Neural cell (in vitro differentiated cells): ENCODE results near the gene NLRP2B. TPM values are rescaled to one million over a fixed set of nuclear protein-coding genes. Genes with fewer than 3 reads are reported as not detected.
"Not testable (repeated sequence)": the region's sequence is repeated elsewhere in the genome, so short reads cannot be mapped to it uniquely, and the experiment has no call there.

Experiments used
- H2AFZ ChIP-seq: fragments of 200-600, 300-800 bp; sonication (generic), shearing (Covaris generic); 2 replicates; pipeline ENCODE4 v1.6.0; 2014; ENCODE audit warnings: low read depth, mild to moderate bottlenecking, antibody characterized with exemption, low read length, moderate library complexity
- H3F3A ChIP-seq: fragments of 200-600 bp; shearing (Covaris generic); 2 replicates; pipeline ENCODE4 v1.6.1; 2016; ENCODE audit warnings: mild to moderate bottlenecking, moderate library complexity, mixed read lengths, antibody characterized with exemption, low read length; ENCODE audit not compliant: insufficient read depth, poor library complexity, severe bottlenecking
- H3K27ac ChIP-seq: fragments of 200-600, 300-800 bp; sonication (generic), shearing (Covaris generic); 2 replicates; pipeline ENCODE4 v1.5.1; 2014; ENCODE audit warnings: mild to moderate bottlenecking, low read length, moderate library complexity
- H3K27me3 ChIP-seq: fragments of 300-800, 200-600 bp; sonication (generic), shearing (Covaris generic); 2 replicates; pipeline ENCODE4 v1.6.0; 2014; ENCODE audit warnings: mild to moderate bottlenecking, low read depth, low read length, moderate library complexity; ENCODE audit not compliant: insufficient read depth
- H3K36me3 ChIP-seq: fragments of 300-800, 200-600 bp; sonication (generic), shearing (Covaris generic); 2 replicates; pipeline ENCODE4 v1.5.1; 2014; ENCODE audit warnings: mild to moderate bottlenecking, antibody characterized with exemption, low read length, moderate library complexity; ENCODE audit not compliant: insufficient read depth
- H3K4me2 ChIP-seq: fragments of 300-800, 200-600 bp; sonication (generic), shearing (Covaris generic); 2 replicates; pipeline ENCODE4 v1.6.0; 2014; ENCODE audit warnings: mild to moderate bottlenecking, low read length
- H3K4me3 ChIP-seq: fragments of 300-800, 200-600 bp; sonication (generic), shearing (Covaris generic); 2 replicates; pipeline ENCODE4 v1.5.1; 2014; ENCODE audit warnings: mild to moderate bottlenecking, low read length, moderate library complexity
- H3K79me2 ChIP-seq: fragments of 200-600 bp; shearing (Covaris generic); replicated peaks from 2 replicates; pipeline ENCODE4 v1.6.0; 2014; ENCODE audit warnings: mild to moderate bottlenecking, low read length, moderate library complexity; ENCODE audit not compliant: insufficient read depth
- H3K9ac ChIP-seq: fragments of 300-800, 200-600 bp; sonication (generic), shearing (Covaris generic); 2 replicates; pipeline ENCODE4 v1.6.1; 2016; ENCODE audit warnings: mild to moderate bottlenecking, low read length, mixed read lengths
- H3K9me2 ChIP-seq: fragments of 200-600 bp; shearing (Covaris generic); 2 replicates; pipeline ENCODE4 v1.6.1; 2016; ENCODE audit warnings: mild to moderate bottlenecking, low read length, mixed read lengths; ENCODE audit not compliant: insufficient read depth
- H3K9me3 ChIP-seq: fragments of 200-600, 300-800 bp; sonication (generic), shearing (Covaris generic); 2 replicates; pipeline ENCODE4 v1.6.1; 2016; ENCODE audit warnings: mild to moderate bottlenecking, mixed run types, low read length, moderate library complexity, mixed read lengths
- H4K20me1 ChIP-seq: fragments of 200-600 bp; shearing (Covaris generic); 2 replicates; pipeline ENCODE4 v1.6.1; 2016; ENCODE audit warnings: mild to moderate bottlenecking, mixed run types; ENCODE audit not compliant: insufficient read depth
- EP300 ChIP-seq: fragments of 450-650 bp; conservative IDR thresholded peaks from 2 replicates; pipeline ENCODE4 v1.6.1; 2014; ENCODE audit warnings: antibody characterized with exemption, mild to moderate bottlenecking, moderate library complexity; ENCODE audit not compliant: poor library complexity, severe bottlenecking
- EZH2 ChIP-seq: fragments of 200-600, 300-800 bp; shearing (Covaris generic), sonication (generic); IDR thresholded peaks from 2 replicates; pipeline ENCODE4 v1.6.1; 2014; ENCODE audit warnings: antibody characterized with exemption, low read length, borderline replicate concordance, mild to moderate bottlenecking; ENCODE audit not compliant: insufficient read depth, poor library complexity, severe bottlenecking
- POLR2AphosphoS5 ChIP-seq: IDR thresholded peaks from 2 replicates; pipeline ENCODE4 v1.6.1; 2012
- RAD21 ChIP-seq: fragments of 450-650 bp; conservative IDR thresholded peaks from 2 replicates; pipeline ENCODE4 v1.6.1; 2014; ENCODE audit warnings: antibody characterized with exemption, mild to moderate bottlenecking, moderate library complexity
- SMC3 ChIP-seq: fragments of 450-650 bp; conservative IDR thresholded peaks from 2 replicates; pipeline ENCODE4 v1.6.1; 2014; ENCODE audit warnings: antibody characterized with exemption, mild to moderate bottlenecking, moderate library complexity; ENCODE audit not compliant: poor library complexity
- TAF1 ChIP-seq: IDR thresholded peaks from 2 replicates; pipeline ENCODE4 v1.6.1; 2012; ENCODE audit warnings: low read depth
- polyA minus RNA-seq: library from RNA; depleted of rRNA, polyadenylated mRNA; stranded (reverse); fragments of >200 nt; gene quantifications from 2 replicates; pipeline ENCODE4 v1.2.3, GENCODE V29; 2014
- polyA plus RNA-seq: library from polyadenylated mRNA; depleted of rRNA; stranded (reverse); fragments of >200 nt; gene quantifications from 2 replicates; pipeline ENCODE4 v1.2.3, GENCODE V29; 2014
- TF ChIP-seq, protein P1 (sequence below): fragments of 450-650 bp; IDR thresholded peaks from 2 replicates; pipeline ENCODE4 v1.5.1; 2014; ENCODE audit warnings: antibody characterized with exemption, mild to moderate bottlenecking, moderate library complexity; ENCODE audit not compliant: poor library complexity, severe bottlenecking

NLRP2B gene
- polyA plus RNA-seq (not detected in 2 replicates), polyA minus RNA-seq (not detected in 2 replicates)

DNA sequence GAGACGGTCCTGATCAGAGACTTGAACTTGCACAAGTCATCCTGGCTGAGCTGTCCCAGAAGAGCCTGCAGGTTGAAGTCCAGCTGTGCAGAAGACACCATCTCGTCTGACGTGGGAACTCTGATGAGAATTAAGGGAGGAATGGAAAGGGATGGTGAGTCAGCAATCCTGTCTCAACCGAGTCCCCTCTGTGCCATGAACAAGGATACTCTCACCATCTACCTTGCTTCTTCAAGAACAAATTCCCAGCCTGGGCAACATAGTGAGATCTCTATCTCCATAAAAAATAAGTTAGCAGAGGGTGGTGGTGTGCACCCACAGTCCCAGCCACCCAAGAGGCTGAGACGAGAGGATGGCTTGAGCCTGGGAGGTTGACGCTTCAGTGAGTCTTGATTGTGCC lies at the start of gene NLRP2B:
Gene NLRP2B (minus strand): TSS at position 101 of the 400 bp plus-strand sequence.
- no peaks in the 10 kb centered on the region for H4K20me1 ChIP-seq
- no peaks in the 10 kb centered on the region for H3K27me3 ChIP-seq
- no peak within 1 kb of the TSS for H3K4me2 ChIP-seq
- no peak within 1 kb of the TSS for H3K4me3 ChIP-seq
- H3K9ac ChIP-seq, result no peak within 1 kb of the TSS
- H3K79me2 ChIP-seq, result no peaks in the 10 kb centered on the region
- H2AFZ ChIP-seq, result no peak within 1 kb of the TSS
- H3K9me2 ChIP-seq, result no peaks in the 10 kb centered on the region
- H3K27ac ChIP-seq, result no peak within 1 kb of the TSS
- TF ChIP-seq, protein P1, sequence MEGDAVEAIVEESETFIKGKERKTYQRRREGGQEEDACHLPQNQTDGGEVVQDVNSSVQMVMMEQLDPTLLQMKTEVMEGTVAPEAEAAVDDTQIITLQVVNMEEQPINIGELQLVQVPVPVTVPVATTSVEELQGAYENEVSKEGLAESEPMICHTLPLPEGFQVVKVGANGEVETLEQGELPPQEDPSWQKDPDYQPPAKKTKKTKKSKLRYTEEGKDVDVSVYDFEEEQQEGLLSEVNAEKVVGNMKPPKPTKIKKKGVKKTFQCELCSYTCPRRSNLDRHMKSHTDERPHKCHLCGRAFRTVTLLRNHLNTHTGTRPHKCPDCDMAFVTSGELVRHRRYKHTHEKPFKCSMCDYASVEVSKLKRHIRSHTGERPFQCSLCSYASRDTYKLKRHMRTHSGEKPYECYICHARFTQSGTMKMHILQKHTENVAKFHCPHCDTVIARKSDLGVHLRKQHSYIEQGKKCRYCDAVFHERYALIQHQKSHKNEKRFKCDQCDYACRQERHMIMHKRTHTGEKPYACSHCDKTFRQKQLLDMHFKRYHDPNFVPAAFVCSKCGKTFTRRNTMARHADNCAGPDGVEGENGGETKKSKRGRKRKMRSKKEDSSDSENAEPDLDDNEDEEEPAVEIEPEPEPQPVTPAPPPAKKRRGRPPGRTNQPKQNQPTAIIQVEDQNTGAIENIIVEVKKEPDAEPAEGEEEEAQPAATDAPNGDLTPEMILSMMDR, result no peak
- no peak for TF ChIP-seq SMC3
- TF ChIP-seq EP300, result no peak
- H3K9me3 ChIP-seq, result no peaks in the 10 kb centered on the region
- H3F3A ChIP-seq, result no peaks in the 10 kb centered on the region
- no peaks in the 10 kb centered on the region for H3K36me3 ChIP-seq

DNA sequence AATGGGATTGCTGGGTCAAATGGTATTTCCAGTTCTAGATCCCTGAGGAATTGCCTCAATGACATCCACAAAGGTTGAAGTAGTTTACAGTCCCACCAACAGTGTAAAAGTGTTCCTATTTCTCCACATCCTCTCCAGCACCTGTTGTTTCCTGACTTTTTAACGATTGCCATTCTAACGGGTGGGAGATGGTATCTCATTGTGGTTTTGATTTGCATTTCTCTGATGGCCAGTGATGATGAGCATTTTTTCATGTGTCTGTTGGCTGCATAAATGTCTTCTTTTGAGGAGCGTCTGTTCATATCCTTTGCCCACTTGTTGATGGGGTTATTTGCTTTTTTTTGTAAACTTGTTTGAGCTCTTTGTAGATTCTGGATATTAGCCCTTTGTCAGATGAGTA lies 45.9 kb upstream of the NLRP2B start:
- not testable (repeated sequence) for H4K20me1 ChIP-seq, H3K4me3 ChIP-seq, H3K9me2 ChIP-seq, H3K27me3 ChIP-seq, H3F3A ChIP-seq, H2AFZ ChIP-seq, H3K27ac ChIP-seq, H3K79me2 ChIP-seq, H3K4me2 ChIP-seq, H3K9me3 ChIP-seq, H3K9ac ChIP-seq, H3K36me3 ChIP-seq

DNA sequence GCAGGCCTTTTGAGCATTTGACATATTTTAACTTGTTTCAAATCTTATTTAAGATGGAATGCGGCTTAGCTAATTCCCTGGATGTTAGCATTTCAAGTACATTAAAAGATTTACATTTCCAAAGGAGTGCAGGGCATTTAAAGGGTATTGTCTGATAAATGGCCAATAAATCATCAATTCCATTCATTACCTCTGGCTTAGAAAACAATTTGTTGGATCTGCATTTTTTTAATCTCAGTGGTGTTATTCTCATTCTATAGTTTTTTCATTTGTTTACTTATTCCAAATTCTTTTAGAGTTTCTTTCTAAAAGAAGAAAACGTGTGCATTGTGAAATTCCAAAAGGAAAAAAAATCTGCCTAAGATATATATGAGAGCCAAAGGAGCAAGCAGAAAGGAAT lies 1.3 kb upstream of the NLRP2B start:
- no peaks in the 10 kb centered on the region for H3K36me3 ChIP-seq
- H2AFZ ChIP-seq, result no peak overlapping the region
- no peaks in the 10 kb centered on the region for H3K27me3 ChIP-seq
- TF ChIP-seq SMC3 (no peak), TAF1 (no peak), RAD21 (no peak), EZH2 (no peak), POLR2AphosphoS5 (no peak)
- TF ChIP-seq, protein P1, result no peak
- H3F3A ChIP-seq, result no peaks in the 10 kb centered on the region
- H3K79me2 ChIP-seq, result no peaks in the 10 kb centered on the region
- no peaks in the 10 kb centered on the region for H3K9me2 ChIP-seq
- no peak overlapping the region for H3K27ac ChIP-seq
- no peak overlapping the region for H3K4me3 ChIP-seq
- no peak overlapping the region for H3K9ac ChIP-seq
- no peak overlapping the region for H3K4me2 ChIP-seq
- H3K9me3 ChIP-seq, result no peaks in the 10 kb centered on the region
- no peaks in the 10 kb centered on the region for H4K20me1 ChIP-seq
